Lower leg skin (tissue), 3 donors: Measurements from ENCODE around the gene NFILZ.

Experiments used
- CTCF ChIP-seq, 3 donors: fragments of 450-650 bp; IDR thresholded peaks; one replicate each; pipeline ENCODE4 v1.5.1; 2016; ENCODE audit warnings: antibody characterized with exemption in 3 of 3, mild to moderate bottlenecking in 3 of 3, moderate library complexity in 2 of 3
- POLR2A ChIP-seq, 2 donors: fragments of 450-650 bp; IDR thresholded peaks; one replicate each; pipeline ENCODE4 v1.6.1; 2016 to 2017; ENCODE audit warnings: antibody characterized with exemption in 2 of 2, mild to moderate bottlenecking in 1 of 2, moderate library complexity in 1 of 2

- TF ChIP-seq CTCF (IDR thresholded peaks at IDR 0.05) (no peak), POLR2A (IDR thresholded peaks at IDR 0.05) (no peak)
Observed at GRCh38 chr19:8607386-8607785, 23.0 kb upstream of the NFILZ start.
